Epithelial cell of esophagus (primary cell): ENCODE measurements around the gene PILRA.
A peak's percentile ranks its signal among the peaks of the same experiment; 100 is the strongest.
"Not testable (repeated sequence)": the region's sequence is repeated elsewhere in the genome, so short reads cannot be mapped to it uniquely, and the experiment has no call there.

Experiments used
- DNase-seq: peaks from one replicate; pipeline ENCODE4 v3.0.0; 2010; ENCODE audit warnings: low read depth
- H3K4me3 ChIP-seq: 2 replicates; pipeline ENCODE4 v1.5.1; 2011; ENCODE audit warnings: mild to moderate bottlenecking, low read length, control low read depth
- TF ChIP-seq, protein P1 (sequence below): IDR thresholded peaks from 2 replicates; pipeline ENCODE4 v1.5.1; 2011; ENCODE audit warnings: low read depth, mild to moderate bottlenecking, low read length, control low read depth, inconsistent platforms; ENCODE audit not compliant: insufficient read depth; ENCODE audit errors: missing control alignments

The PILRA gene

DNA sequence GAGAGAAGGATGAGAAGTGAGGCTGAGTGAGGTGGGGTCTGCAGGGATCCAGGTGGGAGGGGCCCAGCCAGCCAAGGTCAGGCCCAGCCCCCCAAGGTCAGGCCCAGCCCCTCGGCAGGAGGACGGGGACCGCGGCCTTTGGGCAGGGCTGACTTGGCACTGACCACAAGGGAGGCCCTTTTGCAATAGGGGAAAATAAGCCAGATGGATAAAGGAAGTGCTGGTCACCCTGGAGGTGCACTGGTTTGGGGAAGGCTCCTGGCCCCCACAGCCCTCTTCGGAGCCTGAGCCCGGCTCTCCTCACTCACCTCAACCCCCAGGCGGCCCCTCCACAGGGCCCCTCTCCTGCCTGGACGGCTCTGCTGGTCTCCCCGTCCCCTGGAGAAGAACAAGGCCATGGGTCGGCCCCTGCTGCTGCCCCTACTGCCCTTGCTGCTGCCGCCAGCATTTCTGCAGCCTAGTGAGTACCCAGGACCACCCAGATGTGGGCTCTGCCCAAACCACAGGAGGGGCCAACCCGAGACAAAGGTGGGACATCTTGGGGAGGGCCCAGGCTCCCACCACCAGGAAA is at the start of gene PILRA:
PILRA (plus strand) TSS at position 227 of the 571 bp plus-strand sequence; CDS start at position 397, 170 bp downstream.
- DNase-seq, result no peak
- TF ChIP-seq, protein P1, sequence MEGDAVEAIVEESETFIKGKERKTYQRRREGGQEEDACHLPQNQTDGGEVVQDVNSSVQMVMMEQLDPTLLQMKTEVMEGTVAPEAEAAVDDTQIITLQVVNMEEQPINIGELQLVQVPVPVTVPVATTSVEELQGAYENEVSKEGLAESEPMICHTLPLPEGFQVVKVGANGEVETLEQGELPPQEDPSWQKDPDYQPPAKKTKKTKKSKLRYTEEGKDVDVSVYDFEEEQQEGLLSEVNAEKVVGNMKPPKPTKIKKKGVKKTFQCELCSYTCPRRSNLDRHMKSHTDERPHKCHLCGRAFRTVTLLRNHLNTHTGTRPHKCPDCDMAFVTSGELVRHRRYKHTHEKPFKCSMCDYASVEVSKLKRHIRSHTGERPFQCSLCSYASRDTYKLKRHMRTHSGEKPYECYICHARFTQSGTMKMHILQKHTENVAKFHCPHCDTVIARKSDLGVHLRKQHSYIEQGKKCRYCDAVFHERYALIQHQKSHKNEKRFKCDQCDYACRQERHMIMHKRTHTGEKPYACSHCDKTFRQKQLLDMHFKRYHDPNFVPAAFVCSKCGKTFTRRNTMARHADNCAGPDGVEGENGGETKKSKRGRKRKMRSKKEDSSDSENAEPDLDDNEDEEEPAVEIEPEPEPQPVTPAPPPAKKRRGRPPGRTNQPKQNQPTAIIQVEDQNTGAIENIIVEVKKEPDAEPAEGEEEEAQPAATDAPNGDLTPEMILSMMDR, result no peak
- H3K4me3 ChIP-seq, result no peak within 1 kb of the TSS

DNA sequence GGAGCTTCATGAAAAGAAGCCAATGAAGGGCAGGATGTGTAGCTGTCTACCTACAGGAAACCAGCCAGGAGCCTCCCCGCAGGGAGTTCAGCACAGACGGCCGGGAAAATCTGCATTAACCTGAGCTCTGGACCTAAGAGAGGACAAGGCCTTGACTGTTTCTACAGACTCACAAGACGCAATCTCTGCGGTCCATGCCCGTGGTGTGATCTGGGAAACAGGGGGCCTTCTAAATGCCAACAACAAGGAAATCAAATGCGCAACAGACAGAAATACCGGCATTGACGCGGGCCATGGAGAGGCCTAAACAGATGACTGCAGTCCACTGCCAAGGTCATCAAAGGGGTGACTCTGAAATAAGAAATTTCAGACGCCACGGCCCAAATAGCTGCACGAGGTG is 49.1 kb upstream of the PILRA start:
- DNase-seq, H3K4me3 ChIP-seq: not testable (repeated sequence)

DNA sequence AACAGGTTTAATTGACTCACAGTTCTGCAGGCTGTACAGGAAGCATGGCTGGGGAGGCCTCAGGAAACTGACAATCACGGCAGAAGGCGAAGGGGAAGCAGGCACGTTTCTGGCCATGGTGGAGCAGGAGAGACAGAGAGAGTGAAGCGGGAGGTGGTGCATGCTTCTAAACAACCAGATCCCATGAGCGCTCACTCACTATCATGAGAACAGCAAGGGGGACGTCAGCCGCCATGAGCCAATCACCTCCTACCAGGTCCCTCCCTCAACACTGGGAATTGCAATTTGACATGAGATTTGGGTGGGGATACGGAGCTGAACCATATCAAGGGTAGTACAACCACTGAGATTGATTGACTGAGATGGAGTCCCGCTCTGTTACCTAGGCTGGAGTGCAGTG is 47.6 kb upstream of the PILRA start:
- not testable (repeated sequence) for DNase-seq

GRCh38 chr7:100326914-100327313 is 46.4 kb upstream of the PILRA start:
- H3K4me3 ChIP-seq, DNase-seq: not testable (repeated sequence)

More for the DNA sequence above, 47.6 kb upstream of the PILRA start:
- H3K4me3 ChIP-seq, result not testable (repeated sequence)

DNA sequence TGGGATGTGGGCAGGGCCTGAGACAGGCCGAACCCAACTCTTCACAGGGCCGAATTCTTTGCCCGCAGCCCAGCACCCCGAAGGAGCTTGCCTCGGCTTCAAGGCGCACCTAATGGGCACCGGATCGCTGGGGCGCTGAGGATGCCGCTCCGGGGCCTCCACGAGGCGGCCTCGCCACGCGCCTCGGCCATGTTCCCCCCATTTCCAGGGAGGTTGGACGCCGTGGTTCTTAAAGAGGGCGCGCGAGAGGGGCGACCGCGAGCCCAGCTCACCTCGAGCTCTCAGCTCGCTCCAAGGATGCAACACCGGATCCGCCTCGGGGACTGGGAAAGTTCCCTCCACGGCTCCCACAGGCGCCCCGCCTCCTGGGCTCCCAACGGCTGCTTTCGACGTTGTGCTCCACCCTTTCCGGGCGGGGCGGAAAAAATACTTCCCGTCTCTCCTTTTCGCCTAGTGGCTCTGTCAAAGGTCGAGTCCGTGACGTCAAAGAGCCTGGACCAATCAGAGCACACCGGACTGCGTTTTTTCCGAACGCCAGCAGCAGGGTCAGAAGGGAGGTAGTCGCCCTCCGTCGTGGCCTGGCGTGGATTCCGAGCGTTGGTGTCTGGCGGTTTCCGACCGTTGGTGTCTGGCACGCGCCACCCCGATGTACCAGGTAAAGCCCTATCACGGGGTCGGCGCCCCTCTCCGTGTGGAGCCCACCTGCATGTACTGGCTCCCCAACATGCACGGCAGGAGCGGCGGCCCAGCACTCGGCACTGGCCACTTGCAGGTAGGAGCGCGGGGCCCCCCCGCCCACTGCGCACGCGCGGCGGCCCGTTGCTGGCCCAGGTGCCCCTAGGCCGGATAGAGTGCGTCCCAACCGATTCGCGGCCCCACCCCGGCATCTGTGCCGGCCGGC is 37.5 kb upstream of the PILRA start:
- H3K4me3 ChIP-seq, result peak overlapping the region; percentile 66
- peak; percentile 89 for DNase-seq

DNA sequence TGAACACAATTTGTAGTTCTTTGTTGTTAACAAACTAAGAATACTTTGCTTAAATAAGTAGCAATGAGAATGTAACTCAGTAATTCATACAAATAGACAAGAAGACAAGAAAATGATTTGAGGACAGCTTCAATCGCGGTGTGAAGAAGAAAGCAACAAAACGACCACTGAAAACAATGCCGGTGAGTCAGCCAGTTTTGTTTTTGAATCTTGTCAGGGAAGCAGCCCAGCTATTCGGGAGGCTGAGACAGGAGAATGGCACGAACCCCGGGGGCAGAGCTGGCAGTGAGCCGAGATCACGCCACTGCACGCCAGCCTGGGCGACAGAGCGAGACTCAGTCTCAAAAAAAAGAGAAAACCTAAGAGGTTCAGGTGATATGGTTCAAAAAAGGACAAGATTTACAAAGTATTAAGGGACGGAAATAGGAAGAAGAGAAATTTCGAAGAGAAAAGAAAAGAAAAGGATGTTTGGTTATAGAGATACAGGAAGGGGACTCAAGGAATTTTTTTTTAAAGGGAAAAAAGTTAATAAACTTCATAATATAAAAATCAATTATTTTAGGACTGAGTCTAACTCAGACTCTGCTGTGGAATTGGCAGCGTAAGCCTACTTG is 35.1 kb upstream of the PILRA start:
- DNase-seq, result peak; percentile 92
- H3K4me3 ChIP-seq, result not testable (repeated sequence)

GRCh38 chr7:100341286-100341685 is 32.0 kb upstream of the PILRA start:
- H3K4me3 ChIP-seq, result not testable (repeated sequence)
- peak; percentile 43 for DNase-seq

GRCh38 chr7:100342765-100343164 is 30.5 kb upstream of the PILRA start:
- no peak for DNase-seq
- TF ChIP-seq, protein P1, result no peak
- no peak overlapping the region for H3K4me3 ChIP-seq

More at GRCh38 chr7:100341286-100341685, 32.0 kb upstream of the PILRA start:
- TF ChIP-seq, protein P1, result peak; percentile 9

DNA sequence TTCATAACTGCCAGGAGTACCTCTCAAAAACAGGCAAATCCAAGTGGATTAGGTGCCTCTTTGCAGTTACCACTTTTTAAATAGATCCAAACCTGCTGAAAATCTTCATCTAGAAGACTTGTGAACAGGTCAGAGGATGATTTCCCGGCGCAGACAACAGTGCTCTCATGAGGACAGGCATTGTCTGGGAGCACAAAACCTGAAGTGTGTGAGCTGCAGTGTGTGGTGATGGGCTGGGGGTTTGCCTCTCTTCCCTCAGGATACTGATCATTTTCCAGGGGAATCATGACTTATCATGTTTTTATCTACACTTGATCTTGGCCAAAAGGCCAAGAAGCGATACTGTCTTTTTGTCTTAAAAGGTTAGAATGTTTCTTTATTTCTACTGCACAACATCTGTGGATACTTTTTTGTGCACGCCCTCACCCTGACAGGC is 29.1 kb upstream of the PILRA start:
- H3K4me3 ChIP-seq, DNase-seq: not testable (repeated sequence)

DNA sequence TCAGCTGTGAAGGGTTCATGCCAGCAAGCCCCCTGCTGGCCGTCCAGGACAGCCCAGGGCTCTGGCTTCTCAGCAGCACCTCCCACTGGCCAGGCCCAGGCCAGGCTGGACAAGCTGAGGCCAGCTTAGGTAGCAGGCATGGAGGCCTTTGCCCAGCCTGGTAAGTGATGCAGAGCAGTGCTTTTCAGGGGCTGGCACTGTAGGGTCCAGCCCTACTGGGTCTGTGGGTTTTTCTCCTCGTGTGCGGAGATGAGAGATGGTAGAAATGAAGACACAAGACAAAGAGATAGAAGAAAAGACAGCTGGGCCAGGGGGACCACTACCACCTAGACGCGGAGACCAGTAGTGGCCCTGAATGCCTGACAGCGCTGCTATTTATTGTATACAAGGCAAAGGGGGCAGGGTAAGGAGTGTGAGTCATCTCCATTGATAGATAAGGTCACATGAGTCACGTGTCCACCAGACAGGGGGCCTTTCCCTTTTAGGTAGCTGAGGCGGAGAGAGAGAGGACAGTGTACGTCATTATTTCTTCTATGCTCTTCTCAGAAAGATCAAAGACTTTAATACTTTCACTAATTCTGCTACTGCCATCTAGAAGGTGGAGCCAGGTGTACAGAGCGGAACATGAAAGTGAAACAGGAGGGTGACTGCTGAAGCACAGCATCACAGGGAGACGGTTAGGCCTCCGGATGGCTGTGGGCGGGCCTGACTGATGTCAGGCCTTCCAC is 28.6 kb upstream of the PILRA start:
- H3K4me3 ChIP-seq, result not testable (repeated sequence)
- DNase-seq, result peak; percentile 32
- TF ChIP-seq, protein P1, result peak; percentile 37
